Measurements from ENCODE around the gene DYNLL2.

DNA sequence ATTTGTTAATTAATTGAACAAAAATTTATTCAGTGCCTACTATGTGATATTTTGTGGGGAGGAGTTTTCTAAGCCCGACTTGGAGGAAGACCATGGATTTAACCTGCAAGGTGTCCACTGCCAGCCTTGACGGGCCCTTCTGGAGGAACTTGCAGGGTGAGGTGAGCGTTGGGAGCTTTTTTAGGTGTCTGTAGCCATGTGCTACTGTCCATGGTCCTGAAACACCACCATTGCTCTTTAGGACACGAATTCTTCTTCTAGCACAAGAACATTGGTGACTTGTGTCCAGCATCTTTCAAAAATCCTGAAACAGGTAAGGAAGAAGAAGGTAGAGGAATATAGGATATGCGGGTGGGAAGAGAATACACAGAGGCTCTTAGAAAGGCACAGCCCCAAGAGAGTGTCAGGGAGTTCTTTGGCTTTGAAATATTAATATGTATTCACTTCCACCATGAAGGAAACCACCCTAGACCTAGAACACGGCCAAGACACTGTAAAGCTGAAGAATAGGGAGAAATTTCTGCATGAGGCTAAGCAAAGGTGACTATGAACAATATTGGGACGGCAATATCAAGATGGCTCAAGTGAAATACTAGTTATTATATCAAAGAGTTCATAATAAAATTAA lies 37.1 kb downstream of the DYNLL2 start:
- TF ChIP-seq, protein P1, sequence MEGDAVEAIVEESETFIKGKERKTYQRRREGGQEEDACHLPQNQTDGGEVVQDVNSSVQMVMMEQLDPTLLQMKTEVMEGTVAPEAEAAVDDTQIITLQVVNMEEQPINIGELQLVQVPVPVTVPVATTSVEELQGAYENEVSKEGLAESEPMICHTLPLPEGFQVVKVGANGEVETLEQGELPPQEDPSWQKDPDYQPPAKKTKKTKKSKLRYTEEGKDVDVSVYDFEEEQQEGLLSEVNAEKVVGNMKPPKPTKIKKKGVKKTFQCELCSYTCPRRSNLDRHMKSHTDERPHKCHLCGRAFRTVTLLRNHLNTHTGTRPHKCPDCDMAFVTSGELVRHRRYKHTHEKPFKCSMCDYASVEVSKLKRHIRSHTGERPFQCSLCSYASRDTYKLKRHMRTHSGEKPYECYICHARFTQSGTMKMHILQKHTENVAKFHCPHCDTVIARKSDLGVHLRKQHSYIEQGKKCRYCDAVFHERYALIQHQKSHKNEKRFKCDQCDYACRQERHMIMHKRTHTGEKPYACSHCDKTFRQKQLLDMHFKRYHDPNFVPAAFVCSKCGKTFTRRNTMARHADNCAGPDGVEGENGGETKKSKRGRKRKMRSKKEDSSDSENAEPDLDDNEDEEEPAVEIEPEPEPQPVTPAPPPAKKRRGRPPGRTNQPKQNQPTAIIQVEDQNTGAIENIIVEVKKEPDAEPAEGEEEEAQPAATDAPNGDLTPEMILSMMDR (conservative IDR thresholded peaks at IDR 0.05; ENCODE audit: low read length): no peak
- TF ChIP-seq EZH2phosphoT487 (IDR thresholded peaks at IDR 0.05; ENCODE audit: borderline replicate concordance, low read depth, low read length): no peak

All from OCI-LY7 (cell line).